ENCODE results near the gene EPN2.

EPN2 gene

DNA sequence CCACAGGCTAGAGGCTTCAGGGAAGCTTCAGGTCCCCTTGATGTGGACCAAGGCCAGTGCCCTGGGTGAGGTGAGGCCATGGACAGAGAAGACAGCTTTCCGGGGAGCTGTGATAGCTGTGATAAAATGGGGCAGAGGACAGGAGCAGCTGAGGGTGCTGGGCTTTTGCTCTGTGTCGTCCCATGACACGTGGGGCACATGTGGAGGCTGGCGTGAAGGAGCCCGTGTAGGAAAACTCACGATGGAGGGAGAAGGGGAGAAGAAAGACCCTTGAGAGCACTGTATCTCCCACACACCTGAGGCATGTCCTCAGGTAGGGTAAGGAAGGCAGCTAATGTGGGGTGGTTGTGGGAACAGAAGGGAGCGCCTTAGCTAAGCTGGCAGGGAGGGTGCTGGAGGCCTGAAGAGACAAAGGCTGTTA is 104.1 kb downstream of the EPN2 start:
- WGBS, 2 donors (ENCODE audit: extremely low coverage in 2 of 2, insufficient read length in 2 of 2, insufficient replicate concordance in 1 of 2) = no CpG with 5 or more reads among the region's 7 CpGs

DNA sequence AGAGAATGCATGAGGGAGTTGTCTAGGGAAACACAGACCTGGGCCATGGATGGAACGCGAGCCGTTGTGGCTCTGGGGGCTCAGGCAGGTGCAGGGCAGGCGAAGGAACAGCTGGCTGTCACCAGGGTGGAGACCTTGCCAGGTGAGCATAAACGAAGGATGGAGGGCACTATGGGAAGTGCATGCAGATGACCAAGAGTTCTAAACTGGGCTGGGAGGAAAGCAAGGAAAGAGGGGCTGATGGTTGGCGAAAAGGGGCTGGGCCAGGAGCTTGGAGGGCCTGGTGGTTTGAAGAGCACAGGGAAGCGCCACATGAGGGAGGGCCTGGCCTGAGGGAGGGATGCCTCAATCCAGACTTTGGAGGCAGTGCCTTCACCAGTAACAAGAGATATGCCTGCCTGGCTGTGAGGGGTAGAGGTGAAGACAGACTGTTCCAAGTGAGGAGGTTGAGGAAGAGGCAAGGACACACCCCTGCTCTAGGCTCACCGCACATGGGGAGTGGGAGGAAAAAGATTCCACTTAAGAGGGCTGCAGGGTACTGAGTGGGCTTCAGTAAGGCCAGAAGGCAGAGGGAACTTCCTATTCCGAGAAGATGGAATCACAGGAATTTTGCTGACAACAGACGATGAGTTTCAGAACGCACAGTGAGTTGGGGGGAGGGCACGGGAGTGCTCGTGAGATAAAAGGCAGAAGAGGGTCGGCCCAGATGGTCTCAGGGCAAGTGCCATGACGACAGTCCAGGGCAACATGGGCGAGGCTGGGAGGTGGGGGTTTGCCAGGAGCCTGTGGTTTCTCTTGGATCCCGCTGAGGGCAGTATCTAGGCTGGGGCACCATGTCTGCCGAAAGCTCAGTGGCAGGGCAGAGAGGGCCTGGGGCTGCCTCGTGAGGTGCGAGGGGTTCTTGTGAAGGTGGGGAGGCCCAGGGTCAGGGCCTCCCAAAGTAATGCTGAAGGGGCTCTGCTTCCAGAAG is 104.8 kb downstream of the EPN2 start:
- peak overlapping the region; percentile 61 for H2AK5ac ChIP-seq (ENCODE audit: low read depth, low read length)
- H3K4ac ChIP-seq (ENCODE audit: low read length) = no peak overlapping the region
- H4K91ac ChIP-seq (ENCODE audit: low read depth, low read length, poor library complexity) = no peak overlapping the region
- H2BK15ac ChIP-seq (ENCODE audit: low read length) = no peak overlapping the region
- peaks cover under 1 to 3% of the 10 kb centered on the region in 2 donors for H3K36me3 ChIP-seq (replicated peaks in 1 of 2; ENCODE audit: control insufficient read depth in 2 of 2, insufficient read depth in 2 of 2, low read length in 2 of 2)
- H2AFZ ChIP-seq (ENCODE audit: low read length) = no peak overlapping the region
- H2BK5ac ChIP-seq (ENCODE audit: low read length) = no peak overlapping the region
- H3K18ac ChIP-seq (ENCODE audit: low read length) = peak overlapping the region; percentile 72
- peak overlapping the region; percentile 14 for H3K9ac ChIP-seq (ENCODE audit: low read depth, low read length, poor library complexity)
- H3K9me3 ChIP-seq (replicated peaks in 1 of 2; ENCODE audit: control insufficient read depth in 2 of 2, insufficient read depth in 1 of 2, low read depth in 1 of 2, low read length in 2 of 2) = no peaks in the 10 kb centered on the region
- H3K23ac ChIP-seq (ENCODE audit: low read depth, low read length, poor library complexity) = no peak overlapping the region
- H4K8ac ChIP-seq (ENCODE audit: low read depth, low read length) = no peak overlapping the region
- no peak overlapping the region for H3K4me3 ChIP-seq (ENCODE audit: low read length in 2 of 2)
- no peak overlapping the region for H2BK12ac ChIP-seq (ENCODE audit: low read length)
- no peaks in the 10 kb centered on the region for H3K79me1 ChIP-seq (ENCODE audit: low read depth, low read length)
- no peak overlapping the region for H3K14ac ChIP-seq (ENCODE audit: low read length)
- no peaks in the 10 kb centered on the region for H3K27me3 ChIP-seq (ENCODE audit: control insufficient read depth in 3 of 3, insufficient read depth in 3 of 3, low read depth in 1 of 3, low read length in 3 of 3)
- no peak overlapping the region for H3K27ac ChIP-seq (replicated peaks; ENCODE audit: low read length)
- DNase-seq (ENCODE audit: low spot score) = no peak
- H2BK120ac ChIP-seq (ENCODE audit: low read depth, low read length) = no peak overlapping the region
- H3K4me2 ChIP-seq (ENCODE audit: insufficient read depth, low read length, poor library complexity, severe bottlenecking) = no peak overlapping the region
- peaks cover 15 to 16% of the 10 kb centered on the region in 2 donors for H3K4me1 ChIP-seq (ENCODE audit: control insufficient read depth in 2 of 2, insufficient read depth in 1 of 2, low read depth in 1 of 2, low read length in 2 of 2)
- WGBS, 2 donors (ENCODE audit: extremely low coverage in 2 of 2, insufficient read length in 2 of 2, insufficient replicate concordance in 1 of 2) = no CpG with 5 or more reads among the region's 20 CpGs

More for the DNA sequence above, 104.1 kb downstream of the EPN2 start:
- Histone ChIP-seq H3K79me1 (ENCODE audit: low read depth, low read length) (no peaks in the 10 kb centered on the region), H3K4me3 (ENCODE audit: low read length in 2 of 2) (no peak overlapping the region), H3K4me2 (ENCODE audit: insufficient read depth, low read length, poor library complexity, severe bottlenecking) (no peak overlapping the region), H2BK120ac (ENCODE audit: low read depth, low read length) (no peak overlapping the region), H4K91ac (ENCODE audit: low read depth, low read length, poor library complexity) (no peak overlapping the region), H2BK12ac (ENCODE audit: low read length) (no peak overlapping the region), H2AFZ (ENCODE audit: low read length) (no peak overlapping the region), H3K23ac (ENCODE audit: low read depth, low read length, poor library complexity) (no peak overlapping the region), H3K4me1 (ENCODE audit: control insufficient read depth in 2 of 2, insufficient read depth in 1 of 2, low read depth in 1 of 2, low read length in 2 of 2) (peaks cover 11 to 13% of the 10 kb centered on the region in 2 donors), H3K9ac (ENCODE audit: low read depth, low read length, poor library complexity) (no peak overlapping the region), H3K4ac (ENCODE audit: low read length) (no peak overlapping the region), H2AK5ac (ENCODE audit: low read depth, low read length) (no peak overlapping the region), H3K27ac (replicated peaks; ENCODE audit: low read length) (no peak overlapping the region), H3K18ac (ENCODE audit: low read length) (no peak overlapping the region), H3K36me3 (replicated peaks in 1 of 2; ENCODE audit: control insufficient read depth in 2 of 2, insufficient read depth in 2 of 2, low read length in 2 of 2) (peaks cover 2 to 7% of the 10 kb centered on the region in 2 donors), H3K27me3 (ENCODE audit: control insufficient read depth in 3 of 3, insufficient read depth in 3 of 3, low read depth in 1 of 3, low read length in 3 of 3) (no peaks in the 10 kb centered on the region), H2BK15ac (ENCODE audit: low read length) (no peak overlapping the region), H4K8ac (ENCODE audit: low read depth, low read length) (no peak overlapping the region), H2BK5ac (ENCODE audit: low read length) (no peak overlapping the region), H3K14ac (ENCODE audit: low read length) (no peak overlapping the region), H3K9me3 (replicated peaks in 1 of 2; ENCODE audit: control insufficient read depth in 2 of 2, insufficient read depth in 1 of 2, low read depth in 1 of 2, low read length in 2 of 2) (no peaks in the 10 kb centered on the region)
- no peak for DNase-seq (ENCODE audit: low spot score)

DNA sequence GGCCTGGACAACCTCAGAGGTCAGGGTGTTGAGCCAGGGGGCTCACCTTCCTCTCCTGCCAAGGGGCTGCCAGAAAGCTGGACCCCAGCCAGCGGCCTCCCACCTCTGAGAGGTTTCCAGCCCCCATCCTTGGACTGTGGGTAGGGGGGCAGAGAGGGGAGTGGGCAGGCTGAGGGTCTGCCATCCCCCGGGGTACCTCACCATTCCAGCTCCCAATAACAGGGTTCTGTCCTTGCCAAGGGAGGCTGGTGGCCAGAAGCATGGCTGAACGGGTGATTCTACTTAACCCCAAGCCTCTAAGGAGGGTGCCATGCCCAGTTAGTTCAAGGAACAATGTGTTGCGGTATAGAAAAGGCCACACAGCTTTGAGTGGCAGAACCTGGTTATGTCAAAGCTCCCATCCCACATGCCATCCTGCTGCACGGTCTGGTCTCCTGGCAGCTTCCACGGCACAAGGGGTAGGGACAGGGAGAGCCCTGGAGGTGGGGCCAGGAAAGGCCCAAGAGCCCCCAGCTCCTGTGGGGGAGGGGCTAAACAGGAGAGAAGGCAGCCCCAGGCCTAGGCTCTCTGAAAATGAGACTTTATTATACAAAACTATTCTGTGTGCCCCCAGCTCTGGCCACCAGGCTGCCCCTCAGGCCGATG is 105.6 kb downstream of the EPN2 start:
- no peak for DNase-seq (ENCODE audit: low spot score)
- no peak overlapping the region for H2BK12ac ChIP-seq (ENCODE audit: low read length)
- no peak overlapping the region for H2BK15ac ChIP-seq (ENCODE audit: low read length)
- no peak overlapping the region for H2BK5ac ChIP-seq (ENCODE audit: low read length)
- H3K9ac ChIP-seq (ENCODE audit: low read depth, low read length, poor library complexity) = no peak overlapping the region
- peaks cover under 1% of the 10 kb centered on the region for H3K79me1 ChIP-seq (ENCODE audit: low read depth, low read length)
- WGBS, 2 donors (ENCODE audit: extremely low coverage in 2 of 2, insufficient read length in 2 of 2, insufficient replicate concordance in 1 of 2) = no CpG with 5 or more reads among the region's 7 CpGs
- H3K4ac ChIP-seq (ENCODE audit: low read length) = no peak overlapping the region
- peak overlapping the region; percentile 72 for H3K18ac ChIP-seq (ENCODE audit: low read length)
- H3K27me3 ChIP-seq (ENCODE audit: control insufficient read depth in 3 of 3, insufficient read depth in 3 of 3, low read depth in 1 of 3, low read length in 3 of 3) = no peaks in the 10 kb centered on the region
- no peak overlapping the region for H4K91ac ChIP-seq (ENCODE audit: low read depth, low read length, poor library complexity)
- no peak overlapping the region for H3K4me2 ChIP-seq (ENCODE audit: insufficient read depth, low read length, poor library complexity, severe bottlenecking)
- no peak overlapping the region for H3K27ac ChIP-seq (replicated peaks; ENCODE audit: low read length)
- no peak overlapping the region for H2AFZ ChIP-seq (ENCODE audit: low read length)
- no peak overlapping the region for H3K4me3 ChIP-seq (ENCODE audit: low read length in 2 of 2)
- H3K36me3 ChIP-seq (replicated peaks in 1 of 2; ENCODE audit: control insufficient read depth in 2 of 2, insufficient read depth in 2 of 2, low read length in 2 of 2) = peaks cover 0 to 3% of the 10 kb centered on the region in 2 donors
- H3K14ac ChIP-seq (ENCODE audit: low read length) = no peak overlapping the region
- H3K23ac ChIP-seq (ENCODE audit: low read depth, low read length, poor library complexity) = no peak overlapping the region
- H2AK5ac ChIP-seq (ENCODE audit: low read depth, low read length) = peak overlapping the region; percentile 61
- H3K9me3 ChIP-seq (replicated peaks in 1 of 2; ENCODE audit: control insufficient read depth in 2 of 2, insufficient read depth in 1 of 2, low read depth in 1 of 2, low read length in 2 of 2) = no peaks in the 10 kb centered on the region
- H3K4me1 ChIP-seq (ENCODE audit: control insufficient read depth in 2 of 2, insufficient read depth in 1 of 2, low read depth in 1 of 2, low read length in 2 of 2) = peaks cover 17 to 19% of the 10 kb centered on the region in 2 donors
- no peak overlapping the region for H4K8ac ChIP-seq (ENCODE audit: low read depth, low read length)
- no peak overlapping the region for H2BK120ac ChIP-seq (ENCODE audit: low read depth, low read length)

DNA sequence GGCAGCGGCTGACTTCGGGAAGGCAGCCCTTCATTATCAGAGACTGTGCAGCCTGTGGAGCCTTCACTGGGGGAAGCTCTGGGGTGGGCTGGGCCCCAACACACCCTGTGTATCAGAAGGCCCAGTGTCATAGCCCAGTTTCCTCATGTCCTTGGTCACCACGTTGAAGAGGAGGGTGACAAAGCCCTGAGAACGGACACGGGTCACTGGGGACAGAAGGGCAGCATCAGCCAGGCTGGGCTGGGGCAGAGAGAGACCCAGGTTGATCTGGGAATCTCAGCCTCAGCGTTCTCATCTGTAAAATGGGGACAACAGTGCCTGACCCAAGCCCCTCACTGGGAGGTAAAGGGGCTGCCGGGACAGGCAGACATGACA is 106.1 kb downstream of the EPN2 start:
- Histone ChIP-seq H3K79me1 (ENCODE audit: low read depth, low read length) (peaks cover 3% of the 10 kb centered on the region), H3K4me3 (ENCODE audit: low read length in 2 of 2) (no peak overlapping the region), H3K27ac (replicated peaks; ENCODE audit: low read length) (no peak overlapping the region), H3K36me3 (replicated peaks in 1 of 2; ENCODE audit: control insufficient read depth in 2 of 2, insufficient read depth in 2 of 2, low read length in 2 of 2) (peaks cover 0 to 5% of the 10 kb centered on the region in 2 donors), H3K14ac (ENCODE audit: low read length) (no peak overlapping the region), H2BK120ac (ENCODE audit: low read depth, low read length) (no peak overlapping the region), H2AK5ac (ENCODE audit: low read depth, low read length) (no peak overlapping the region), H3K4me2 (ENCODE audit: insufficient read depth, low read length, poor library complexity, severe bottlenecking) (no peak overlapping the region), H2BK12ac (ENCODE audit: low read length) (no peak overlapping the region), H3K18ac (ENCODE audit: low read length) (no peak overlapping the region), H2BK5ac (ENCODE audit: low read length) (no peak overlapping the region), H4K91ac (ENCODE audit: low read depth, low read length, poor library complexity) (no peak overlapping the region), H3K4ac (ENCODE audit: low read length) (no peak overlapping the region), H3K4me1 (ENCODE audit: control insufficient read depth in 2 of 2, insufficient read depth in 1 of 2, low read depth in 1 of 2, low read length in 2 of 2) (peaks cover 15 to 19% of the 10 kb centered on the region in 2 donors), H3K23ac (ENCODE audit: low read depth, low read length, poor library complexity) (no peak overlapping the region), H4K8ac (ENCODE audit: low read depth, low read length) (no peak overlapping the region), H2BK15ac (ENCODE audit: low read length) (no peak overlapping the region), H3K27me3 (ENCODE audit: control insufficient read depth in 3 of 3, insufficient read depth in 3 of 3, low read depth in 1 of 3, low read length in 3 of 3) (no peaks in the 10 kb centered on the region), H2AFZ (ENCODE audit: low read length) (no peak overlapping the region), H3K9ac (ENCODE audit: low read depth, low read length, poor library complexity) (no peak overlapping the region), H3K9me3 (replicated peaks in 1 of 2; ENCODE audit: control insufficient read depth in 2 of 2, insufficient read depth in 1 of 2, low read depth in 1 of 2, low read length in 2 of 2) (no peaks in the 10 kb centered on the region)
- no peak for DNase-seq (ENCODE audit: low spot score)
- no CpG with 5 or more reads among the region's 7 CpGs for WGBS, 2 donors (ENCODE audit: extremely low coverage in 2 of 2, insufficient read length in 2 of 2, insufficient replicate concordance in 1 of 2)

Data from neuronal stem cell (in vitro differentiated cells).